Parathyroid adenoma (tissue), 2 donors: ENCODE results near the gene F13A1.

Experiments
- H2AFZ ChIP-seq: fragments of 300-600 bp; sonication (generic); one replicate; pipeline ENCODE4 v1.7.0; 2017; ENCODE audit warnings: antibody characterized with exemption, mild to moderate bottlenecking
- H3K27ac ChIP-seq: fragments of 300-600 bp; sonication (generic); one replicate; pipeline ENCODE4 v1.7.0; 2017
- H3K27me3 ChIP-seq: fragments of 300-600 bp; sonication (generic); one replicate; pipeline ENCODE4 v1.7.0; 2017; ENCODE audit warnings: low read length; ENCODE audit not compliant: control insufficient read depth, insufficient read depth
- H3K36me3 ChIP-seq: fragments of 300-600 bp; sonication (generic); one replicate; pipeline ENCODE4 v1.7.0; 2017; ENCODE audit warnings: low read length; ENCODE audit not compliant: control insufficient read depth, insufficient read depth
- H3K4me1 ChIP-seq: fragments of 300-600 bp; sonication (generic); one replicate; pipeline ENCODE4 v1.7.0; 2017; ENCODE audit warnings: control low read depth
- H3K4me2 ChIP-seq: fragments of 300-600 bp; sonication (generic); one replicate; pipeline ENCODE4 v1.7.0; 2017; ENCODE audit warnings: low read length
- H3K4me3 ChIP-seq: fragments of 300-600 bp; sonication (generic); one replicate; pipeline ENCODE4 v1.7.0; 2017; ENCODE audit warnings: low read depth, low read length
- H3K79me2 ChIP-seq: fragments of 300-600 bp; sonication (generic); one replicate; pipeline ENCODE4 v1.7.0; 2017; ENCODE audit warnings: control low read depth
- H3K9ac ChIP-seq: fragments of 300-600 bp; sonication (generic); one replicate; pipeline ENCODE4 v1.7.0; 2017; ENCODE audit warnings: mild to moderate bottlenecking
- H3K9me3 ChIP-seq: fragments of 300-600 bp; sonication (generic); one replicate; pipeline ENCODE4 v1.7.0; 2017; ENCODE audit warnings: low read length; ENCODE audit not compliant: control insufficient read depth
- CTCF ChIP-seq: fragments of 300-600 bp; sonication (generic); IDR thresholded peaks from one replicate; pipeline ENCODE4 v1.7.0; 2017; ENCODE audit warnings: antibody characterized with exemption, mild to moderate bottlenecking
- donor health status: primary hyperparathyroidism.

F13A1 gene

GRCh38 chr6:6180684-6181083 lies 139.8 kb downstream of the F13A1 start:
- Histone ChIP-seq H3K79me2 (no peaks in the 10 kb centered on the region), H3K36me3 (no peaks in the 10 kb centered on the region), H3K9me3 (no peaks in the 10 kb centered on the region), H3K27me3 (no peaks in the 10 kb centered on the region), H3K27ac (no peak overlapping the region), H2AFZ (no peak overlapping the region), H3K9ac (no peak overlapping the region), H3K4me3 (no peak overlapping the region), H3K4me2 (no peak overlapping the region), H3K4me1 (no peaks in the 10 kb centered on the region)
- TF ChIP-seq CTCF = no peak

- no peaks in the 10 kb centered on the region for H3K27me3 ChIP-seq
- no peak overlapping the region for H3K4me3 ChIP-seq
- H3K36me3 ChIP-seq = no peaks in the 10 kb centered on the region
- no peak for TF ChIP-seq CTCF
- H2AFZ ChIP-seq = no peak overlapping the region
- no peaks in the 10 kb centered on the region for H3K79me2 ChIP-seq
- no peaks in the 10 kb centered on the region for H3K4me1 ChIP-seq
- no peaks in the 10 kb centered on the region for H3K9me3 ChIP-seq
- no peak overlapping the region for H3K27ac ChIP-seq
- H3K4me2 ChIP-seq = no peak overlapping the region
- H3K9ac ChIP-seq = no peak overlapping the region
Measured at GRCh38 chr6:6179858-6180623, 140.4 kb downstream of the F13A1 start.

GRCh38 chr6:6178795-6179194 lies 141.7 kb downstream of the F13A1 start:
- H3K4me1 ChIP-seq = no peaks in the 10 kb centered on the region
- no peaks in the 10 kb centered on the region for H3K9me3 ChIP-seq
- H3K36me3 ChIP-seq = no peaks in the 10 kb centered on the region
- no peak overlapping the region for H3K4me2 ChIP-seq
- TF ChIP-seq CTCF = no peak
- H3K4me3 ChIP-seq = no peak overlapping the region
- no peaks in the 10 kb centered on the region for H3K79me2 ChIP-seq
- H3K27ac ChIP-seq = no peak overlapping the region
- no peak overlapping the region for H3K9ac ChIP-seq
- H2AFZ ChIP-seq = no peak overlapping the region
- H3K27me3 ChIP-seq = no peaks in the 10 kb centered on the region

DNA sequence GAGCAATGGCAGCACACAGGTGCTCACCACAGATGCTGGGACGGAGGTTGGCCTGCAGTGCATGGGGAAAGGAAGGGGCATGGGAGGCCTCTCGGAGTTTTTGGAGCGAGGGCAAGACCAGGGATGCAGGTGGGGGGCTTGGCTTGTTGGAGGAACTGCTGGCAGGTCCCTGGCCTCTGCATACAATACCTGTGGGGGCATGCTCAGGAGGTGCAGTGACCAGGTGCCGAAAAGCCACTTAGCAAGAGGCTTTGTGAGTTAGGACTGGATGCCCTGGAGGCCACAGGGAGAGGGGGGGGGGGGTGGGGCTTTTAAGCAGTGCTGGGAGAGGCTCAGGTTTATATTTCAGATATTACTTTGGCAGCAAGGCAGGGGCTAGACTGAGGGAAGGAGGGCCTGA lies 142.7 kb downstream of the F13A1 start:
- Histone ChIP-seq H3K27ac (no peak overlapping the region), H3K4me2 (no peak overlapping the region), H3K9ac (no peak overlapping the region), H3K9me3 (no peaks in the 10 kb centered on the region), H3K27me3 (no peaks in the 10 kb centered on the region), H3K4me1 (no peaks in the 10 kb centered on the region), H3K36me3 (no peaks in the 10 kb centered on the region), H3K79me2 (no peaks in the 10 kb centered on the region), H3K4me3 (no peak overlapping the region), H2AFZ (no peak overlapping the region)
- no peak for TF ChIP-seq CTCF
